SK-N-SH (cell line): ENCODE measurements around the gene OSBPL5. TPM values are rescaled to one million over a fixed set of nuclear protein-coding genes. Genes with fewer than 3 reads are reported as not detected.

Experiments used
- CTCF ChIA-PET: fragments of 300-600, 350-600 bp; formaldehyde crosslinking; extraction: SDS; loops from one replicate; lab custom pipeline; 2021; lab: Yijun Ruan, JAX
- POLR2A ChIA-PET: fragments of 350-600 bp; sonication (Branson Sonifier 250); formaldehyde crosslinking; extraction: SDS; loops from one replicate; lab custom pipeline; 2020; ENCODE audit warnings: antibody characterized with exemption, inconsistent platforms; lab: Yijun Ruan, JAX
- DNase-seq: peaks from one replicate; pipeline ENCODE4 v3.0.0; 2012
- H2AFZ ChIP-seq: fragments of 200-600 bp; sonication (generic); 2 replicates; pipeline ENCODE4 v1.8.1; 2016; ENCODE audit warnings: antibody characterized with exemption, mild to moderate bottlenecking, low read depth
- H3F3A ChIP-seq: fragments of 200-600 bp; sonication (generic); replicated peaks from 2 replicates; pipeline ENCODE3; 2016; ENCODE audit warnings: antibody characterized with exemption, mild to moderate bottlenecking; ENCODE audit not compliant: insufficient read depth
- H3K27ac ChIP-seq, 2 experiments: fragments of 200-500 bp in 1 of 2; fragments of 200-600 bp in 1 of 2; sonication (Bioruptor generic) in 1 of 2; sonication (generic), shearing (Covaris generic) in 1 of 2; 2 replicates each; pipeline versions ENCODE4 v1.5.1 to v1.6.1; 2014 to 2016; ENCODE audit warnings: low read depth in 2 of 2, inconsistent platforms in 1 of 2, low read length in 1 of 2, mild to moderate bottlenecking in 1 of 2, mixed read lengths in 1 of 2
- H3K27me3 ChIP-seq: fragments of 200-600 bp; sonication (generic), shearing (Covaris generic); 2 replicates; pipeline ENCODE4 v1.6.1; 2016; ENCODE audit warnings: mixed run types; ENCODE audit not compliant: insufficient read depth
- H3K36me3 ChIP-seq, 2 experiments: fragments of 200-500 bp in 1 of 2; fragments of 200-600 bp in 1 of 2; sonication (Bioruptor generic) in 1 of 2; sonication (generic) in 1 of 2; replicated peaks in 1 of 2; 2 replicates each; pipeline versions ENCODE3 to v1.5.1; 2014 to 2016; ENCODE audit warnings: low read length in 1 of 2, mild to moderate bottlenecking in 1 of 2; ENCODE audit not compliant: insufficient read depth in 2 of 2, control insufficient read depth in 1 of 2
- H3K4me1 ChIP-seq, 2 experiments: fragments of 200-500 bp in 1 of 2; fragments of 200-600 bp in 1 of 2; sonication (Bioruptor generic) in 1 of 2; sonication (generic), shearing (Covaris generic) in 1 of 2; 2 replicates each; pipeline versions ENCODE4 v1.5.1 to v1.6.1; 2014 to 2016; ENCODE audit warnings: low read depth in 1 of 2, low read length in 1 of 2, mixed run types in 1 of 2; ENCODE audit not compliant: insufficient read depth in 2 of 2, control insufficient read depth in 1 of 2
- H3K4me2 ChIP-seq: fragments of 200-600 bp; sonication (generic), shearing (Covaris generic); 2 replicates; pipeline ENCODE4 v1.6.1; 2017; ENCODE audit warnings: mixed run types
- H3K4me3 ChIP-seq, 2 experiments: fragments of 200-500 bp in 1 of 2; fragments of 200-600 bp in 1 of 2; sonication (Bioruptor generic) in 1 of 2; sonication (generic), shearing (Covaris generic) in 1 of 2; 2 replicates each; pipeline versions ENCODE4 v1.5.1 to v1.8.1; 2014 to 2016; ENCODE audit warnings: low read depth in 2 of 2, inconsistent platforms in 1 of 2, low read length in 1 of 2, mild to moderate bottlenecking in 1 of 2, mixed read lengths in 1 of 2, moderate library complexity in 1 of 2
- H3K79me2 ChIP-seq: fragments of 200-600 bp; sonication (generic); 2 replicates; pipeline ENCODE4 v1.8.1; 2017; ENCODE audit warnings: mild to moderate bottlenecking; ENCODE audit not compliant: insufficient read depth
- H3K9ac ChIP-seq: fragments of 200-600 bp; sonication (generic); 2 replicates; pipeline ENCODE4 v1.6.1; 2017; ENCODE audit warnings: mixed run types
- H3K9me2 ChIP-seq: fragments of 200-600 bp; sonication (generic); 2 replicates; pipeline ENCODE4 v1.6.1; 2017; ENCODE audit warnings: mixed run types
- H3K9me3 ChIP-seq: fragments of 200-600 bp; sonication (generic); 2 replicates; pipeline ENCODE4 v1.6.1; 2017; ENCODE audit warnings: mixed run types, mild to moderate bottlenecking, moderate library complexity
- H4K20me1 ChIP-seq: fragments of 200-600 bp; sonication (generic); 2 replicates; pipeline ENCODE4 v1.6.1; 2017; ENCODE audit warnings: mild to moderate bottlenecking, mixed run types; ENCODE audit not compliant: insufficient read depth
- GABPA ChIP-seq: IDR thresholded peaks from 2 replicates; pipeline ENCODE4 v1.4.0; 2012; ENCODE audit warnings: low read depth, mild to moderate bottlenecking
- GATA2 ChIP-seq: sonication (generic); formaldehyde crosslinking; IDR thresholded peaks from 2 replicates; pipeline ENCODE4 v1.5.0; 2020; ENCODE audit warnings: mild to moderate bottlenecking, missing genetic modification reagents
- JUND ChIP-seq: IDR thresholded peaks from 2 replicates; pipeline ENCODE4 v1.4.0; 2012
- MAX ChIP-seq: IDR thresholded peaks from 2 replicates; pipeline ENCODE4 v1.4.0; 2012; ENCODE audit warnings: low read depth
- PBX3 ChIP-seq: IDR thresholded peaks from 2 replicates; pipeline ENCODE4; 2012
- POLR2AphosphoS5 ChIP-seq: IDR thresholded peaks from 2 replicates; pipeline ENCODE4 v1.6.1; 2012; ENCODE audit warnings: low read depth, low read length
- SMC3 ChIP-seq: IDR thresholded peaks from 2 replicates; pipeline ENCODE4 v1.6.1; 2012; ENCODE audit warnings: low read depth, low read length, improper control_type of control experiment
- USF1 ChIP-seq: IDR thresholded peaks from 2 replicates; pipeline ENCODE4 v1.4.0; 2012; ENCODE audit warnings: low read depth, borderline replicate concordance
- WGBS: methylation state at CpG from one replicate; pipeline ENCODE4 v1.1.6; 2017; ENCODE audit warnings: low lambda C conversion rate; 5-methylcytosine and 5-hydroxymethylcytosine counted together
- polyA plus RNA-seq, 3 experiments: library from polyadenylated mRNA; depleted of rRNA; stranded (reverse); fragments of >200 nt; gene quantifications; 2 replicates each; pipeline ENCODE4 v1.2.3, GENCODE V29; 2012
- TF ChIP-seq, protein P1 (sequence below): fragments of 150-350 bp; IDR thresholded peaks from 2 replicates; pipeline ENCODE4 v1.6.1; 2016; ENCODE audit warnings: mild to moderate bottlenecking, low read depth, low read length
- TF ChIP-seq, protein P2 (sequence below): IDR thresholded peaks from 2 replicates; pipeline ENCODE4 v1.6.1; 2012; ENCODE audit warnings: mild to moderate bottlenecking, low read depth, low read length, moderate library complexity

Gene OSBPL5
- polyA plus RNA-seq, 1 of the 3 experiments (the other 2 are of a cell fraction), result 10.9 TPM

- Histone ChIP-seq H3K9me2 (no peaks in the 10 kb centered on the region), H3K36me3 (no peaks in the 10 kb centered on the region), H3K9me3 (no peaks in the 10 kb centered on the region), H3K27ac (no peak overlapping the region), H2AFZ (no peak overlapping the region), H3K27me3 (0 out of 2 replicates have a peak, but pooled peaks cover 4% of the 10 kb centered on the region), H3K4me3 (no peak overlapping the region), H3K79me2 (peaks cover 14% of the 10 kb centered on the region), H3K4me1 (peaks cover 0 to 32% of the 10 kb centered on the region in 2 experiments; a peak in 2 of 4 replicates), H3F3A (no peaks in the 10 kb centered on the region), H3K9ac (no peak overlapping the region), H3K4me2 (no peak overlapping the region), H4K20me1 (peaks cover 19% of the 10 kb centered on the region)
- ChIA-PET POLR2A (no interaction called here), CTCF (interaction anchor here (1.0 kb wide), 1 partner anchor 57 kb away, joined by 3 read pairs; no protein-coding TSS in a partner anchor)
- WGBS, result 83% methylated on average over 15 of the region's 20 CpGs
- TF ChIP-seq GATA2 (CRISPR knock-in tag) (no peak), GABPA (no peak), USF1 (no peak), SMC3 (no peak)
- TF ChIP-seq, protein P1, sequence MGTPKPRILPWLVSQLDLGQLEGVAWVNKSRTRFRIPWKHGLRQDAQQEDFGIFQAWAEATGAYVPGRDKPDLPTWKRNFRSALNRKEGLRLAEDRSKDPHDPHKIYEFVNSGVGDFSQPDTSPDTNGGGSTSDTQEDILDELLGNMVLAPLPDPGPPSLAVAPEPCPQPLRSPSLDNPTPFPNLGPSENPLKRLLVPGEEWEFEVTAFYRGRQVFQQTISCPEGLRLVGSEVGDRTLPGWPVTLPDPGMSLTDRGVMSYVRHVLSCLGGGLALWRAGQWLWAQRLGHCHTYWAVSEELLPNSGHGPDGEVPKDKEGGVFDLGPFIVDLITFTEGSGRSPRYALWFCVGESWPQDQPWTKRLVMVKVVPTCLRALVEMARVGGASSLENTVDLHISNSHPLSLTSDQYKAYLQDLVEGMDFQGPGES, result no peak
- no peak for DNase-seq
Observed at GRCh38 chr11:3167143-3168119, 2.3 kb upstream of the OSBPL5 start.

DNA sequence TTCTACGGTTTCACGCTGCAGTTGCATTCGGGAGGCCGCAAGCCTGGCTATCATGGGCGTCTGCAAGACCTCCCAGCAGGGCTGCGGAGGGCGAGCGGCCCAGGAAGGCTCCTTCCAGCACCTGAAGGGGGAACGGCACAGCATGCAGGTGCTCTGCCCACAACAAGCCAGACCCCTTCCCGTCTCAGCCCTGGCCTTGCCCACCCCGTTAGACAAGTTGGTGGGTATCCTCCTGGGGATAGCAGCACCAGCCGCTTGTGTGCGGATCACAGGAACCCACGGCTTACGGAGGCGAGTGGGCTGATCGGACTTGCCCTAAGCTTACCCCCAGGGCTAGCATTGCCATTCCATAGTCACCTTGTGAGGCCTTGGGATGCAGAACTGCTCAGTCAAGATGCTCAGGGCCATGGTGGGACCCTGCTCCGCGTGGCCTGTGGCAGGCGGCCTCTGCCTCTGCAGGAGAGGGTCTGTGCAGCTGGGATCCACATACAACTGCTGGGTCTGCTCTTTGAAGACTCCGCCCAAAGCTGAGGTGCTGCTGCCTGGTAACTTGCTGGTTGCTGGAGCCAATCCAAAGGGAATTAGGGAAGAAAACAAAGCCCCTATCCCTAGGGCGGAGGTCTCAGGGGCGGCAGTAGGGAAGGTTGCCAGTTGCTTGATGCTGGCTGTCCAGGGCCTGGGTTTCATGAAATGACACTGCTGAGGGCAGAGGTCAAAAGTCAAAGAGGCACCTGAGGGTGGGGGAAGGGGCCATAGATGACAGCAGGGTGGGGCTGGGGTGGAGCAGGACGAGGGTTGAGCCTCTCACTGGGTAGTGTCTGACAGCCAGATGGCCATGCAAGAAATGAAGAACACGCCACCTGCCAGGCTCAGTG lies 1.4 kb upstream of the OSBPL5 start:
- WGBS, result 83% methylated on average over 12 of the region's 25 CpGs
- Histone ChIP-seq H3K36me3 (no peaks in the 10 kb centered on the region), H3K9me2 (no peaks in the 10 kb centered on the region), H2AFZ (no peak overlapping the region), H4K20me1 (peaks cover 29% of the 10 kb centered on the region), H3K4me1 (peaks cover 0 to 32% of the 10 kb centered on the region in 2 experiments; a peak in 2 of 4 replicates), H3F3A (no peaks in the 10 kb centered on the region), H3K27ac (no peak overlapping the region), H3K9ac (no peak overlapping the region)
- ChIA-PET CTCF (interaction anchor here (1.0 to 2.4 kb wide), 2 partner anchors 56 to 76 kb away, joined by 3 to 8 read pairs; no protein-coding TSS in a partner anchor), POLR2A (no interaction called here)
- TF ChIP-seq GATA2 (CRISPR knock-in tag) (no peak), PBX3 (no peak), POLR2AphosphoS5 (no peak), JUND (no peak), MAX (no peak)
- TF ChIP-seq, protein P1, result no peak
- TF ChIP-seq, protein P2, sequence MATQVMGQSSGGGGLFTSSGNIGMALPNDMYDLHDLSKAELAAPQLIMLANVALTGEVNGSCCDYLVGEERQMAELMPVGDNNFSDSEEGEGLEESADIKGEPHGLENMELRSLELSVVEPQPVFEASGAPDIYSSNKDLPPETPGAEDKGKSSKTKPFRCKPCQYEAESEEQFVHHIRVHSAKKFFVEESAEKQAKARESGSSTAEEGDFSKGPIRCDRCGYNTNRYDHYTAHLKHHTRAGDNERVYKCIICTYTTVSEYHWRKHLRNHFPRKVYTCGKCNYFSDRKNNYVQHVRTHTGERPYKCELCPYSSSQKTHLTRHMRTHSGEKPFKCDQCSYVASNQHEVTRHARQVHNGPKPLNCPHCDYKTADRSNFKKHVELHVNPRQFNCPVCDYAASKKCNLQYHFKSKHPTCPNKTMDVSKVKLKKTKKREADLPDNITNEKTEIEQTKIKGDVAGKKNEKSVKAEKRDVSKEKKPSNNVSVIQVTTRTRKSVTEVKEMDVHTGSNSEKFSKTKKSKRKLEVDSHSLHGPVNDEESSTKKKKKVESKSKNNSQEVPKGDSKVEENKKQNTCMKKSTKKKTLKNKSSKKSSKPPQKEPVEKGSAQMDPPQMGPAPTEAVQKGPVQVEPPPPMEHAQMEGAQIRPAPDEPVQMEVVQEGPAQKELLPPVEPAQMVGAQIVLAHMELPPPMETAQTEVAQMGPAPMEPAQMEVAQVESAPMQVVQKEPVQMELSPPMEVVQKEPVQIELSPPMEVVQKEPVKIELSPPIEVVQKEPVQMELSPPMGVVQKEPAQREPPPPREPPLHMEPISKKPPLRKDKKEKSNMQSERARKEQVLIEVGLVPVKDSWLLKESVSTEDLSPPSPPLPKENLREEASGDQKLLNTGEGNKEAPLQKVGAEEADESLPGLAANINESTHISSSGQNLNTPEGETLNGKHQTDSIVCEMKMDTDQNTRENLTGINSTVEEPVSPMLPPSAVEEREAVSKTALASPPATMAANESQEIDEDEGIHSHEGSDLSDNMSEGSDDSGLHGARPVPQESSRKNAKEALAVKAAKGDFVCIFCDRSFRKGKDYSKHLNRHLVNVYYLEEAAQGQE, result no peak
- TF ChIP-seq, all 33 proteins: peak for 0
- Histone ChIP-seq H3K27me3 (no peaks in the 10 kb centered on the region), H3K79me2 (peaks cover 17% of the 10 kb centered on the region), H3K4me2 (no peak overlapping the region), H3K9me3 (no peaks in the 10 kb centered on the region), H3K4me3 (no peak overlapping the region)
- no peak for DNase-seq
